ENCODE data around the gene SAFB.

The SAFB gene

GRCh38 chr19:5622465-5623396 lies at the start of gene SAFB, which contains the start of gene SAFB2:
Gene SAFB, plus strand, starts transcription at chr19:5623083. Its CDS starts 123 bp downstream, at chr19:5623206.
Gene SAFB2, minus strand, starts transcription at chr19:5622776. Its CDS starts 61 bp downstream, at chr19:5622715.
- DNase-seq: peak; percentile 100

GRCh38 chr19:5575590-5575989 lies 47.3 kb upstream of the SAFB start:
- DNase-seq: no peak

GRCh38 chr19:5578097-5578846 lies 44.6 kb upstream of the SAFB start:
- DNase-seq: peak; percentile 78

DNA sequence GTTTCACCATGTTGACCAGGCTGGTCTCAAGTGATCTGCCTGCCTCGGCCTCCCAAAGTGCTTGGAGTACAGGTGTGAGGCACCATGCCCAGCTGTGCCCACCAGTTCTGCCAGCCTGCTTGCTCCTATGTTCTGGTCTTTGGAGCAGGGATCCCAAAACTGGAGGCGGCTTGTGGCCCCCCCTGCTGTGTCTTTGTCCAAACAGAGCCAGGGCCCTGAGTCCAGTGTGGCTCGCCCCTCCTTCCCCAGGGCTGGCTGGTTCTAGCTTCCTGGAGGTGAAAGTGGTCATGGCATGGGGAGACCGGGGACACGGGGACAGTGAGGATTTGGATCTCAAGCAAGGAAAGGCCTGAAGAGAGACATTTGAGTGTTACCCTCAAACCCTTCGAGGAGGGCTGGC lies 43.6 kb upstream of the SAFB start:
- no peak for DNase-seq

DNA sequence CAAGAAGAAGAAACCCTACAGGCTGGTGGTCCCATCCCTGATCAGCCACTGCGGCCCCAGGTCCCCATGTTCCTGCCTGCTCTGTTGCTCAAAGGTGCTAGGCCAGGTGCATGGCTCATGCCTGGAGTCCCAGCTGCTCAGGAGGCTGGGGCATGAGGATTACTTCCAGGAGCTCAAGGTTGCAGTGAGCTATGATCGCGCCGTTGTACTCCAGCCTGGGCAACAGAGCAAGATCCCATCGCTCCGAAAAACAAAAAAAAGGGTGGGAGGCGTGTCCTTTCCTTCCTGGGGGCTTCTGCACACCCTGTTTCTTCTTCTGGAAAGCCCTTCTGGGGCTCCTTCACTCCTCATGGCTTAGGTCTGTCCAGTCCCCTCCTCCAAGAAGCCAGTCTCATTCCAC lies 43.2 kb upstream of the SAFB start:
- no peak for DNase-seq

DNA sequence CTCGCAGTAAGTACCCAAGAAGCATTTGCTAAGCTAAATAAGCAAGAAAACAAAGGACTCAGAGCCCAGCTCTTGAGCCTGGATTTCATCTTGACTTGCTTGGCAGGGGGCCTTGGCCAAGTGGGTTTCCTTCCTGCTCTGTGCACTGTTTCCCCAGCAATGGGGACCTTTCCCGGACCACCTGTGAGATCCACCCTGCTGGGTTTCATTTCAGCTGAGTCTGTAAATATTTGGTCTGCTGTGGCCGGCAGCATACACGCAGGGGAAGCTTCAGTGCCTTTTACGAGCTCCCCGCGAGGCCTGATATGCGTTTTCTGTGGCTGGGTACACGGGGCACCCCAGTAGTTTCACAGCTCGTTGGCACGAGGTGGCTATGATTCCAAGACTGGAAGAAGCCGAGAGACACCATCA lies 42.7 kb upstream of the SAFB start:
- peak; percentile 92 for DNase-seq

GRCh38 chr19:5585461-5586299 lies 37.2 kb upstream of the SAFB start:
- DNase-seq: no peak

DNA sequence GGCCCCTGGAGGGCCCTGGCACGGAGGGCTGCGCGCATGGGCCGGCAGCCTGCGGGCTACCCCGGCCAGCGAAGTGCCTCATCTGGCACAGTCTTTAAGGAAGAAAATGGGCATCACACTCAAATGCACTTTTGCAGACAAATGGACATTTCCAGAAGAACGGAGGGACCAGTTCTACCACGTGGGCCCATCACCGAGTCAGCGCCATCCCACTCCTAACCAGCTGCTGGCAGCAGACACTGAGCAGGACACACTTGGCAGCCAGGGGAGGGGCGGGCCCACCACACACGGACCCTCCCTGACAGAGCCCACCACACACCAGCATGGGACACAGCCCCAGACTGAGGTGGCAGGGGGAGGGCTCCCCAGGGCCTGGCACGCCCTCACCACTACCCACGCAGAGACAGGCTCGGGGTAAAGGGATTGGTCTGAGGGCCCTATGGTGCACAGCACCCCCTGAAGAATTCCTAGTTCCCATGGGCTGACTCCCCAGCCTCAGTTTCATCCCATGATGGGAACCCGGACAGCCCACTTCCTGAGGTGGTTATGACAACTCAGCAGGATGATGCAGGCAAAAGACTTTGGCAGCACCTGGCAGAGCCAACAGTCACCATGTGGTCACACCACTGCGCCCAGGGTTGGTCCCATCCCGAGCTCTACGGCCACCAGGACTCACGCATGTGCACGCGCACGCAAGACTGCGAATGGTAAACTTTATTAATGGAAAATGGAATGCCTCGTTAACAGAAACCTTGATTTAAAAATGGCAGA lies 36.4 kb upstream of the SAFB start:
- DNase-seq: no peak

GRCh38 chr19:5587071-5587455 lies 35.8 kb upstream of the SAFB start:
- no peak for DNase-seq

GRCh38 chr19:5587661-5588060 lies 35.2 kb upstream of the SAFB start:
- DNase-seq: no peak

DNA sequence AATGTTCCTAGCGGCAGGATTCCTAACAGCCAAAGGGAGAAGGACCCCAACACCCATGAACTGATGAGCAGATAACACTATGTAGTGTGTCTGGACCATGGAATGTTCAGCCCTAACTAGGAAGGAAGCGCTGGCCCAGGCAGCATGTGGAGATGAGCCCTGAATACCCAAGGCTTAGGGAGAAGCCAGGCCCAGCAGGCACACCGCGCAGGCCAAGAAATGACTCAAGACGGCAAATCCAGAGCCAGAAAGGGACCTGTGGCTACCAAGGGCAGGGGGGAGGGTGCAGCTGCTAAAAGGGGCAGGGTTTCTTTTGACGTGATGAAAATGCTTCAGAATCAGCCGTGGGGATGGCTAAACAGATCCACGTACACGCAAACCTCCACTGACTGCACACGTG lies 34.4 kb upstream of the SAFB start:
- DNase-seq: no peak

GRCh38 chr19:5588906-5589676 lies 33.8 kb upstream of the SAFB start:
- DNase-seq: no peak

DNA sequence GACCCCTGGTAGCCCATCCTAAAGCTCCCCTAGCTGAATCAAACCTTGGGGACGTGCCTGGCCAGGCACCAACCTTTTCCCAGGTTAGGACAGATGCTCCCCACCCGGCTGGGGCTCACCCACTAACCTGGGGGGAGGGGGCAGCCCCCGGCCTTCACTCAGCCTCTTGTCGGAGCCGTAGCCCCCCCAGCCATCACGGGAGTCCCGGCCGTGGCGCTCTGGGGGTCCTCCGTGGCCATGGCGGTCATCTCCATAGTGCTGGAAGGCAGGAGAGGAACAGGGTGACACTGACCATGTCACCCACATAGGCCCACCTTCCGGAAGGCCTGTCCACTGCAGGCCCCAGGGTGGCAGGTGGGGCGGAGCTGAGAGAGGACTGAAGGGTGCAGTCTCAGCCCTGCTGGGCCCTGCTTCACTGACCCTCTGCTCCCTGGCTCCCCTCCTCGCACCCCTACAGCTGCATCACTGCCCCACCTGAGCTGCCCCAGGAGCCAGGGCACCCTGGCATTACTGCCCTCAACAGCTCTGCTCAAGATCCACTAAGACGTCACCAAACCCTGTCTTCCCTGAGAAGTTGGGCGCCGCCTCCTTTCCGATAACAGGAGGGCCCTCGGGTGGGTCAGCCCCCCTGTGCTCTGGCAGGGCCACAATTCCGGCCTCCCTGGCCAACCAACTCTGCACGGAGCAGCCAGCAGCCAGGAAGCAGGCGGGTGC lies 32.6 kb upstream of the SAFB start:
- DNase-seq: no peak

DNA sequence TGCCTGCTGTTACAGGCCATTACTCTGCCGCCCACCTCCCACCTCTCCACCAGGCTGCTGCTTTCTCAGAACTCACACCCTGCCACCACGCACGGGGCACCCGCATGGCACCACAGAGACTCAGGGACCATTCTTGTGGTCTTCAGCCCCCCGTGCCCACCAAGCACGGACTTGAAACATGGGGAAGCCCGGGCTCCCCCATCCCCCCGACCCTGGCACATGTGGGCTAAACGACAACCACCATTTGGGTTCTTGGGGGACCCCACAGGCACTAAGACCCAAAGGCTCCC lies 32.1 kb upstream of the SAFB start:
- no peak for DNase-seq

GRCh38 chr19:5591476-5591875 lies 31.4 kb upstream of the SAFB start:
- DNase-seq: no peak

DNA sequence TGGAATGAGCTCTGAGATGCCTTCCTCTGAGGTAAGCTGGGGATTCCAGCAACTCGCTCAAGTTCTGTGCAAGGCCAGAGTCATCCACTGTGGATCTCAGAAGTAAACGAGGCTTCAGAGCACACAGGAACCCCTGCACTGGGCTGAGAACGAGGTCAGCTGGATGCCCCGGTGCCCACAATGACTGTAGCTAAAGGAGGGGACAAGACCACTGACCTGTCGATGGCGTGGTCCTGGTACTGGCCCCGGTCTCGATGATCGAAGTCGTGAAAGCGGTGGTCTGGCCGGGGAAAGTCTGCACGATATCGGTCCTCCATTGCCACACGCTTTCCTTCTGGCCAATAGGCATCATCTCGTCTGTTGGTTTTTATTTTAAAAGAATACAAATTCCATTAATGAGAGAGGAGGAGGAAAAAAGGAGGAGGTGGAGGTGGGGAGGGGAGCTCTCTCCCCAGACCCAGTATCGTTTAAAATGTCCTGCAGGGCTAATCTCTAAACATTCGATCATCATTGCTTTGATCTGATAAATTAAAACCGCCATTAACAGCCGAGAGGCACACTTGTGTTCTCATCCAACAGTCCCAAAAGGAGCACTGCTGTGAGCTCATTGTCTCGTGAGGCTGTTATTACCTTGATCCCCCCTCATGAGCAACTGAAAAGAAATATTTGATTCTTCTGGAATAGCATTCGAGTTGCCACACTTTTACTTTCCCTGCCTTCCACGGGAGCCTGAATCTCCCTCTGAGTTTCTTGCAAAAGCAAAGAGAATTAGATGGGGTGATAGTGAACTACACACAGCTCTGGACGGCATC lies 30.1 kb upstream of the SAFB start:
- no peak for DNase-seq

DNA sequence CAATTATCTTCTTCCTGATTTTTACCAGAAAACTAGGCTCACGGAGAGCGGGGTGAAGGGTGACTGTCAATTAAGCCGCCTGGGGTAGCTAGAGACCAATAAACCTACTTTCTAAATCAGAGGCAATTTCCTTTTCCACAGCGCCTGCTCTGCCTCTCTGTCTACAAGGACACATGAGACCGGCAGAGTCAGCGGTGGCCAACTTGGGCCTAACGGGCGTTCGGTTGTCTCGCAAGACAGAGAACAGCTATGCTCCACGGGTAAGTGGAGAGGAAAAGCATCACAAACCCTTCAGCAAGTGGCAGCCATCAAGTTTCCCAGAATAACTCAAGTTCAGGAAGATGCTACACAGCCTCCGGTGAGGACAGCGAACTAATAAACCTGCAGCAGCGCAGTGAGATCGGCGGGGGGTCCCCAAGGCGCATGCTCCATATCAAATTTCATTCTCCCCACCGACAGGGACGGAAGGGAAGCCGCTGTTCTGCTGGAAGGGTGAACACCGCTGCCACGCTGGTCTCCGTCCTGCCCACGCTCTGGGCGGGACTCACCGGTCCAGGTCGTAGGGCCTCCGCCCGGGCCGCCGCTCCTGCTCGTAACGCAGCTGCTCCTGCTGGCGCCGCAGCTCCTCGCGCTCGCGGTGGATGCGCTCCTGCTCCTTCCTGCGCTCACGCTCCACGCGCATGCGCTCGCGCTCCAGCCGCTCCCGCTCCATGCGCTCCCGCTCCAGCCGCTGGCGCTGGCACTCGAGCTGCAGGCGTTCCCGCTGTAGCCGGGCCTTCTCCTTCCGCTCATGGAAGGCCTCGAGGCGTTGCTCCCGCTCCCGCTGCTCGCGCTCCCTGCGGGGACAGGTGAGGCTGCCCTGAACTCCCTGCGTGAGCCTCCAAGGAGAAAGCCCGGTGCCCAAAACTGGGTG lies 29.3 kb upstream of the SAFB start:
- DNase-seq: no peak

GRCh38 chr19:5594521-5594950 lies 28.3 kb upstream of the SAFB start:
- DNase-seq: no peak

- no peak for DNase-seq
Observed at GRCh38 chr19:5595129-5595528, 27.8 kb upstream of the SAFB start.

Measured in NCI-H69 (cell line).